Body of pancreas (tissue), 4 donors: Measurements from ENCODE around the gene ZC2HC1B. TPM values are rescaled to one million over a fixed set of nuclear protein-coding genes. Genes with fewer than 3 reads are reported as not detected.

Experiments
- ATAC-seq: fragments of 150-250 bp; one replicate; pipeline ENCODE4 v1.9.1; 2016
- DNase-seq, 4 donors: peaks; one replicate each; pipeline ENCODE4 v3.0.0-alpha.2; 2019
- H3K27ac ChIP-seq, 4 donors: fragments of 200-600 bp; sonication (generic); 1 replicate in 3 of 4; 2 replicates in 1 of 4; pipeline versions ENCODE4 v1.5.1 to v1.6.1; 2016 to 2019; ENCODE audit warnings: mild to moderate bottlenecking in 1 of 4, mixed read lengths in 1 of 4, moderate library complexity in 1 of 4
- H3K27me3 ChIP-seq, 2 donors: fragments of 200-600 bp; sonication (generic); one replicate each; pipeline ENCODE4 v1.6.0; 2016; ENCODE audit warnings: mild to moderate bottlenecking in 1 of 2
- H3K36me3 ChIP-seq, 2 donors: fragments of 200-600 bp; sonication (generic); replicated peaks in 1 of 2; 2 replicates each; pipeline ENCODE4 v1.5.1; 2016; ENCODE audit warnings: low read depth in 2 of 2; ENCODE audit not compliant: insufficient read depth in 1 of 2
- H3K4me1 ChIP-seq: fragments of 200-600 bp; sonication (generic); one replicate; pipeline ENCODE4 v1.6.0; 2016
- H3K4me3 ChIP-seq, 2 donors: fragments of 200-600 bp; sonication (generic); 1 replicate in 1 of 2; 2 replicates in 1 of 2; pipeline ENCODE4 v1.5.1; 2016 to 2019
- H3K9me3 ChIP-seq, 3 donors: fragments of 200-600 bp; sonication (generic); 1 replicate in 2 of 3; 2 replicates in 1 of 3; pipeline ENCODE4 v1.5.1; 2016
- CTCF ChIP-seq, 7 experiments: fragments of 450-650 bp in 4 of 7; fragments of 200-600 bp in 3 of 7; sonication (generic) in 3 of 7; IDR thresholded peaks; one replicate each; pipeline ENCODE4 v1.5.1; 2016 to 2019; ENCODE audit warnings: antibody characterized with exemption in 7 of 7
- POLR2A ChIP-seq, 3 donors: fragments of 450-650 bp; IDR thresholded peaks; one replicate each; pipeline ENCODE4 v1.6.1; 2016; ENCODE audit warnings: antibody characterized with exemption in 3 of 3, mild to moderate bottlenecking in 2 of 3
- WGBS, 2 donors: methylation state at CpG; one replicate each; pipeline ENCODE4 v1.1.5; 2017; 5-methylcytosine and 5-hydroxymethylcytosine counted together
- intact Hi-C: fragments of 100-400 bp; cut with DNase I; formaldehyde crosslinking; loops from one replicate; pipeline ENCODE4 v1.15.1; 2023
- total RNA-seq, 2 donors: library from RNA; depleted of rRNA; stranded (reverse); fragments of >200 nt; gene quantifications; one replicate each; pipeline ENCODE4 v1.1.0, GENCODE V29; 2016

Gene ZC2HC1B
- total RNA-seq, 2 donors from 2014 or later = not detected

- no peaks in the 10 kb centered on the region for H3K27me3 ChIP-seq
- ATAC-seq (no peak), DNase-seq (no peak)
- no peak overlapping the region for H3K27ac ChIP-seq
- H3K4me3 ChIP-seq = no peak overlapping the region
- intact Hi-C loops = no loop called here
- H3K4me1 ChIP-seq = peaks cover 3% of the 10 kb centered on the region
- TF ChIP-seq CTCF (IDR thresholded peaks at IDR 0.05) (no peak), POLR2A (IDR thresholded peaks at IDR 0.05) (no peak)
- WGBS, 2 donors = 66 to 71% methylated on average over 5 of the region's 5 CpGs
- no peaks in the 10 kb centered on the region for H3K9me3 ChIP-seq
- H3K36me3 ChIP-seq = no peaks in the 10 kb centered on the region
Observed at GRCh38 chr6:143936778-143937667, 72.7 kb downstream of the ZC2HC1B start.

DNA sequence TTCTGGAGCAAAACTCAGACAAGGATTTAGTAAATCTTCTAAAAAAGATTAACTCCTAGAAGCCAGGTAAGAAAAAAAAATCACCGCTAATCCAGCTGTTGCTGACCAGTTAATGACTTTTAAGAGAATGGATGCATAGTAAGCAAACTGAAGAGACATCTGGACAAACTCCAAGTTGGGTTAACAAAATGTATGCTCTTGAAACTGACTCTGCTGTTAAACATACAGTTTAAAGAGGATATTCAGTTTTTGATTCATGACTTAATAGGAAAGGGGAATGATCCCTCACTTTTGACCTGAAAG, 73.3 kb downstream of the ZC2HC1B start:
- no peak overlapping the region for H3K27ac ChIP-seq
- 96 to 97% methylated on average over 1 of the region's 1 CpG for WGBS, 2 donors
- no peaks in the 10 kb centered on the region for H3K27me3 ChIP-seq
- H3K4me3 ChIP-seq = no peak overlapping the region
- H3K9me3 ChIP-seq = no peaks in the 10 kb centered on the region
- no peaks in the 10 kb centered on the region for H3K36me3 ChIP-seq
- DNase-seq (no peak), ATAC-seq (no peak)
- intact Hi-C loops = no loop called here
- H3K4me1 ChIP-seq = peaks cover 3% of the 10 kb centered on the region
- TF ChIP-seq POLR2A (IDR thresholded peaks at IDR 0.05) (no peak), CTCF (IDR thresholded peaks at IDR 0.05) (no peak)

- WGBS, 2 donors = 35 to 39% methylated on average over 4 of the region's 4 CpGs
- Histone ChIP-seq H3K36me3 (no peaks in the 10 kb centered on the region), H3K9me3 (no peaks in the 10 kb centered on the region), H3K27ac (no peak overlapping the region), H3K4me3 (no peak overlapping the region), H3K4me1 (peaks cover 3% of the 10 kb centered on the region), H3K27me3 (no peaks in the 10 kb centered on the region)
- ATAC-seq (no peak), DNase-seq (no peak)
- intact Hi-C loops = no loop called here
- TF ChIP-seq CTCF (IDR thresholded peaks at IDR 0.05) = no peak
- TF ChIP-seq POLR2A (IDR thresholded peaks at IDR 0.05) = no peak
Observed at GRCh38 chr6:143939364-143939763, 75.1 kb downstream of the ZC2HC1B start.

DNA sequence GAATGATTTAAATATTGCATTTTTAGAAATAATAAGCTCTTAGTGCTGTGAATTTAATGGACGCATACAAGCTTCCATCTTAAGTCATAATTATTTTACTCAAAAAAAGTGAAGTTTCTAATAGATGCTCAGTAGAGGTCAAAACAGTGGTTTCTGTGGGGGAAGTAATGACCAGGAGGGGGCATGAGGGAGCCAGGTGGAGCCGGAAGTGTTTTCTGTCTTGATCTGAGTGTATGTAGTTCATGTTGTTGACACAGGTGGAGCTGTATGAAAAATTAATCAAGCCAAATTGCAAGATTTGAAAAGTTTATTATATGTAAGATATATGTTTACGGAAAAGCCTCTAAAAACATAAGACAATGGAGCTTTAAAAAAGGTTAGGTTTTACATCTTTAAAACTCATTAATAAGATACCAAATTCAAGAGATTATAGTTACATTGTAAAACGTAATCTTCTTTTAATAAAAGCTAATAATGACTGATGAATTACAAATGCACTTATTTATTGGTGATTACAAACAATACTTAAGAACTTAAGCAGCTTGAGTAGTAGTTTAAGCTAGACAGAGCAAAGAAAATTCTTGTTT, 75.8 kb downstream of the ZC2HC1B start:
- no peak for TF ChIP-seq POLR2A (IDR thresholded peaks at IDR 0.05)
- peak; percentile 61 to 92 (median 80) for TF ChIP-seq CTCF (IDR thresholded peaks at IDR 0.05)
- ATAC-seq (peak; percentile 89), DNase-seq (peak; percentile 54 to 70 (median 61))
- intact Hi-C loops = loop anchor here (5.0 kb wide), 1 partner anchor 72 kb away; no protein-coding TSS in a partner anchor
- 22 to 24% methylated on average over 4 of the region's 4 CpGs for WGBS, 2 donors
- Histone ChIP-seq H3K4me1 (peaks cover 3% of the 10 kb centered on the region), H3K4me3 (no peak overlapping the region), H3K27ac (no peak overlapping the region), H3K27me3 (no peaks in the 10 kb centered on the region), H3K9me3 (no peaks in the 10 kb centered on the region), H3K36me3 (no peaks in the 10 kb centered on the region)
